Loucy (cell line): ENCODE measurements around the gene GLRX5.

Experiments used
- EZH2phosphoT487 ChIP-seq: fragments of 200-600 bp; IDR thresholded peaks from 2 replicates; pipeline ENCODE4 v1.6.1; 2018; ENCODE audit warnings: antibody characterized with exemption, mild to moderate bottlenecking, moderate library complexity, borderline replicate concordance
- TF ChIP-seq, protein P1 (sequence below): fragments of 200-600 bp; sonication (generic); conservative IDR thresholded peaks from 2 replicates; pipeline ENCODE4 v1.5.1; 2014; ENCODE audit warnings: mild to moderate bottlenecking, antibody characterized with exemption, low read length

DNA sequence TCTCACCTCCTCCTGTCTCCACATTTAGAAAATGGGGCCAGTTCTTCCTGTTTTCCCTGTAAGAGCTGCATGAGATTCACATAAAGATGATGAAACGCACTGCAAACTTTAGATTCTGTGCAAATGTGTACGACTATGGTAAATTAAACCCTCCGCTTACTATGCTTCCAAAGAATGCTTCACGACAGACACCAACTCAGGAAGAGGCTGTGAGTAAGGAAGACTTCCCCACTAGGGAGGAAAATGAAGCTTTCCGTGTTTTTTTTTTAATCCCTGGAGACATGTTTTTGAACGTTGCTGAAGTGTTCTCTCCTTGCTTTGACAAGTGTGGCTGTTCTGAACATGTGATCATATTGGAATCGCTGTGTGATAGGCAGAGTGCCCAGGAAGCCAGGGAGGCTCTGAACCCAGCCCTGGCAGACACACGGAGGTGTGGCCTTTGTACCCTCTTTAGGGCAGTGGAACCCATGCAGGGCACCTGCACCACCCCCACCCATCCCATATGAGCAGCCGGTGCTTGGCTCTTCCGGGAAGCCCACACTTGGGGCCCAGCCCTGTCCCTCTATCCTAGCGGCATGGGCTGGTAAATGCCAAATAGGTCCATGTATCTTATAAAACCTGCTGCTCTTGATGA is 10.9 kb upstream of the GLRX5 start:
- TF ChIP-seq, protein P1, sequence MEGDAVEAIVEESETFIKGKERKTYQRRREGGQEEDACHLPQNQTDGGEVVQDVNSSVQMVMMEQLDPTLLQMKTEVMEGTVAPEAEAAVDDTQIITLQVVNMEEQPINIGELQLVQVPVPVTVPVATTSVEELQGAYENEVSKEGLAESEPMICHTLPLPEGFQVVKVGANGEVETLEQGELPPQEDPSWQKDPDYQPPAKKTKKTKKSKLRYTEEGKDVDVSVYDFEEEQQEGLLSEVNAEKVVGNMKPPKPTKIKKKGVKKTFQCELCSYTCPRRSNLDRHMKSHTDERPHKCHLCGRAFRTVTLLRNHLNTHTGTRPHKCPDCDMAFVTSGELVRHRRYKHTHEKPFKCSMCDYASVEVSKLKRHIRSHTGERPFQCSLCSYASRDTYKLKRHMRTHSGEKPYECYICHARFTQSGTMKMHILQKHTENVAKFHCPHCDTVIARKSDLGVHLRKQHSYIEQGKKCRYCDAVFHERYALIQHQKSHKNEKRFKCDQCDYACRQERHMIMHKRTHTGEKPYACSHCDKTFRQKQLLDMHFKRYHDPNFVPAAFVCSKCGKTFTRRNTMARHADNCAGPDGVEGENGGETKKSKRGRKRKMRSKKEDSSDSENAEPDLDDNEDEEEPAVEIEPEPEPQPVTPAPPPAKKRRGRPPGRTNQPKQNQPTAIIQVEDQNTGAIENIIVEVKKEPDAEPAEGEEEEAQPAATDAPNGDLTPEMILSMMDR, result no peak
- no peak for TF ChIP-seq EZH2phosphoT487
